GM18526 (cell line): ENCODE results near the gene MAPKAP1.

Experiments
- POLR2A ChIP-seq: IDR thresholded peaks from 3 replicates; pipeline ENCODE4 v1.6.1; 2011; ENCODE audit not compliant: insufficient read length; ENCODE audit errors: extremely low read depth

The MAPKAP1 gene

GRCh38 chr9:125620216-125620615 lies 86.8 kb downstream of the MAPKAP1 start:
- TF ChIP-seq POLR2A = no peak

- TF ChIP-seq POLR2A = no peak
Measured at GRCh38 chr9:125617087-125617486, 89.9 kb downstream of the MAPKAP1 start.

GRCh38 chr9:125613141-125613540 lies 93.9 kb downstream of the MAPKAP1 start:
- no peak for TF ChIP-seq POLR2A

- no peak for TF ChIP-seq POLR2A
Measured at GRCh38 chr9:125612616-125613015, 94.4 kb downstream of the MAPKAP1 start.

GRCh38 chr9:125611121-125611765 lies 95.8 kb downstream of the MAPKAP1 start:
- TF ChIP-seq POLR2A = no peak

- TF ChIP-seq POLR2A = no peak
Measured at GRCh38 chr9:125609744-125610143, 97.3 kb downstream of the MAPKAP1 start.

GRCh38 chr9:125608489-125609224 lies 98.4 kb downstream of the MAPKAP1 start:
- no peak for TF ChIP-seq POLR2A

GRCh38 chr9:125604196-125604595 lies 102.8 kb downstream of the MAPKAP1 start:
- TF ChIP-seq POLR2A = no peak

- no peak for TF ChIP-seq POLR2A
Measured at GRCh38 chr9:125603478-125604021, 103.5 kb downstream of the MAPKAP1 start.

GRCh38 chr9:125601961-125602360 lies 105.0 kb downstream of the MAPKAP1 start:
- no peak for TF ChIP-seq POLR2A

GRCh38 chr9:125600194-125600593 lies 106.8 kb downstream of the MAPKAP1 start:
- no peak for TF ChIP-seq POLR2A

GRCh38 chr9:125594223-125594610 lies 112.8 kb downstream of the MAPKAP1 start:
- no peak for TF ChIP-seq POLR2A

GRCh38 chr9:125593581-125594222 lies 113.3 kb downstream of the MAPKAP1 start:
- no peak for TF ChIP-seq POLR2A

- TF ChIP-seq POLR2A = no peak
Measured at GRCh38 chr9:125591888-125592287, 115.1 kb downstream of the MAPKAP1 start.

- no peak for TF ChIP-seq POLR2A
Measured at GRCh38 chr9:125591245-125591644, 115.8 kb downstream of the MAPKAP1 start.

- no peak for TF ChIP-seq POLR2A
Measured at GRCh38 chr9:125589287-125589686, 117.7 kb downstream of the MAPKAP1 start.

- no peak for TF ChIP-seq POLR2A
Measured at GRCh38 chr9:125587819-125588460, 119.1 kb downstream of the MAPKAP1 start.
